Gastrocnemius medialis (tissue), 4 donors: ENCODE data around the gene UGGT1.

Experiments
- CTCF ChIP-seq, 5 experiments: fragments of 450-650 bp in 3 of 5; fragments of 200-600 bp in 2 of 5; sonication (generic) in 2 of 5; IDR thresholded peaks in 4 of 5; conservative IDR thresholded peaks in 1 of 5; 1 replicate in 4 of 5; 2 replicates in 1 of 5; pipeline ENCODE4 v1.5.1; 2016 to 2019; ENCODE audit warnings: antibody characterized with exemption in 5 of 5, mild to moderate bottlenecking in 3 of 5, moderate library complexity in 3 of 5
- POLR2A ChIP-seq, 2 donors: fragments of 450-650 bp; IDR thresholded peaks; one replicate each; pipeline ENCODE4 v1.6.1; 2017; ENCODE audit warnings: antibody characterized with exemption in 2 of 2, mild to moderate bottlenecking in 2 of 2, moderate library complexity in 2 of 2

GRCh38 chr2:128234613-128235012 is 143.6 kb downstream of the UGGT1 start:
- TF ChIP-seq CTCF (IDR thresholded peaks at IDR 0.05 in 4 of 5, conservative IDR thresholded peaks at IDR 0.05 in 1 of 5) (no peak), POLR2A (IDR thresholded peaks at IDR 0.05) (no peak)
